Measurements from ENCODE around the gene GABRR3. TPM values are rescaled to one million over a fixed set of nuclear protein-coding genes. Genes with fewer than 3 reads are reported as not detected.

GABRR3 gene
- total RNA-seq, 6 experiments from 2014 or later = not detected

DNA sequence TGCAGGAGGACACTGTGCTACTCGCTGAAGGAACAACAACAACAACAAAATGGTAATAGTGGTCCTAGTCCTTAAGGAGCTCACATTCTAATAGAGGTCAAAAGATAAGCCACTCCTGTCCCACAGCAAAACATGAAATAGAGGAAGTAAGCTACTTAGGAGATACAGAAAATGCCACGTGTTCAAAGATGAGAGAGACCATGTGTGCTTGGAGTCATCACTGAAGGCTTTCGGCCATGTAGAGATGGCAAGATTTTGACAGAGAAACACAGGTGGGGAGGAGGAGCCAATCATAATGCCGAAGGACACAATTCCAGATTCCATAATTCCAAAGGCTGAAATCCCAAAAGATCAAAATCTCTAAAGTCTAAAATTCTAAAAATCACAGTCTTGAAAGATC is 38.1 kb downstream of the GABRR3 start:
- no peak overlapping the region for H3K4me3 Mint-ChIP-seq
- TF ChIP-seq, protein P1, sequence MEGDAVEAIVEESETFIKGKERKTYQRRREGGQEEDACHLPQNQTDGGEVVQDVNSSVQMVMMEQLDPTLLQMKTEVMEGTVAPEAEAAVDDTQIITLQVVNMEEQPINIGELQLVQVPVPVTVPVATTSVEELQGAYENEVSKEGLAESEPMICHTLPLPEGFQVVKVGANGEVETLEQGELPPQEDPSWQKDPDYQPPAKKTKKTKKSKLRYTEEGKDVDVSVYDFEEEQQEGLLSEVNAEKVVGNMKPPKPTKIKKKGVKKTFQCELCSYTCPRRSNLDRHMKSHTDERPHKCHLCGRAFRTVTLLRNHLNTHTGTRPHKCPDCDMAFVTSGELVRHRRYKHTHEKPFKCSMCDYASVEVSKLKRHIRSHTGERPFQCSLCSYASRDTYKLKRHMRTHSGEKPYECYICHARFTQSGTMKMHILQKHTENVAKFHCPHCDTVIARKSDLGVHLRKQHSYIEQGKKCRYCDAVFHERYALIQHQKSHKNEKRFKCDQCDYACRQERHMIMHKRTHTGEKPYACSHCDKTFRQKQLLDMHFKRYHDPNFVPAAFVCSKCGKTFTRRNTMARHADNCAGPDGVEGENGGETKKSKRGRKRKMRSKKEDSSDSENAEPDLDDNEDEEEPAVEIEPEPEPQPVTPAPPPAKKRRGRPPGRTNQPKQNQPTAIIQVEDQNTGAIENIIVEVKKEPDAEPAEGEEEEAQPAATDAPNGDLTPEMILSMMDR (IDR thresholded peaks at IDR 0.05) = no peak
- H3K27ac Mint-ChIP-seq = no peak overlapping the region
- no peaks in the 10 kb centered on the region for H3K36me3 Mint-ChIP-seq (ENCODE audit: low read depth)
- no peak for DNase-seq
- no peaks in the 10 kb centered on the region for H3K4me1 Mint-ChIP-seq (ENCODE audit: low read depth)
- no peaks in the 10 kb centered on the region for H3K9me3 Mint-ChIP-seq
- H3K27me3 Mint-ChIP-seq (ENCODE audit: insufficient read depth) = no peaks in the 10 kb centered on the region; the same call in 1 of the 2 replicates

DNA sequence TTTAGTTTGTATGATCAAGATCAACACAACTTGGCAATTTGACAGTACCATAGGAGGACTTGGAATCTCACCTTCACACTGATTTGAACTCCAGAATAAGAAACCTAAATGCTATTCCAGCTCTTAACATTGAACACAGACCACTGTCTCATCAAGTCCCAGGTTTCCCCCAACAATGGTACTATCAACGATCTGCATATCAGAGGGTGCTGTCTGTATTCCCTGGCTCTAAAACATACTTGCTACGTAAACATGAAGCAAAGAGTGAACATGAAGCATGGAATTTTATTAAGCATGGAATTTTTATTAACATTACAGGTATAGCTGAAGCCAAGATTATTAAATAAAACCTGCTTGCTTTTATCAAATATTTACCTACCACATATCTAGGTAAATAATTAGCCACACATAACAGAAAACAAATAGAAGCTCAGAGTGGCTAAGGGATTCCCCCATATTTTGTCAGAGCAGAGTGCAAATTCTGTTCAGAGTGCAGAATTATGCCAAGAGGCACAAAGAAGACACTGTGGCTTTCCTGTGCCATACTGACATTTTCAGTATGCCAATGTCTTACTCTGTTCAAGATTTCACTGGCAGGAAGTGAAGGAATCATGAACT is 40.7 kb downstream of the GABRR3 start:
- H3K36me3 Mint-ChIP-seq (ENCODE audit: low read depth) = no peaks in the 10 kb centered on the region
- TF ChIP-seq, protein P1 (IDR thresholded peaks at IDR 0.05) = no peak
- DNase-seq = no peak
- H3K9me3 Mint-ChIP-seq = no peaks in the 10 kb centered on the region
- no peaks in the 10 kb centered on the region for H3K4me1 Mint-ChIP-seq (ENCODE audit: low read depth)
- no peak overlapping the region for H3K27ac Mint-ChIP-seq
- peaks cover 2% of the 10 kb centered on the region for H3K27me3 Mint-ChIP-seq (ENCODE audit: insufficient read depth)
- no peak overlapping the region for H3K4me3 Mint-ChIP-seq

DNA sequence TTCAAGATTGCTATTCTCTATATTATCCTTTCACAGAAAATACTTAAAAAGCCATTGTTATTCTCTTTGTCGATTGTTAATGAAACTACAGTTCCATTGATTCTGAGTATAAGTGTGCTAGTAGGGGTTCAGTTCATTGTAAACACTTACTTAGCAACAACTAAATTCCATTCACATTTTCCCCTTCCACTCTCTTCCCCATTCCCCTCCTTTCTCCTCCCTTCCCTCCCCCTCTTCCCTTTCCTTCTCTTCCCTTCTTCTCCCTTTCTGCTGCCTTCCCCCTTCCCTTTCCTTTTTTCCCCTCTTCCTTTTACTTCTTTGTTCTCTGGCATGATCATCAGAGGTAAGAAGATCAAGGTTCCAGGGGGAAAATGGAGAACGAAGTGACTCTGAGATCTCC is 41.6 kb downstream of the GABRR3 start:
- H3K27me3 Mint-ChIP-seq (ENCODE audit: insufficient read depth) = peaks cover 2% of the 10 kb centered on the region
- TF ChIP-seq, protein P1 (IDR thresholded peaks at IDR 0.05) = no peak
- no peaks in the 10 kb centered on the region for H3K36me3 Mint-ChIP-seq (ENCODE audit: low read depth)
- H3K27ac Mint-ChIP-seq = no peak overlapping the region
- no peaks in the 10 kb centered on the region for H3K9me3 Mint-ChIP-seq
- no peak overlapping the region for H3K4me3 Mint-ChIP-seq
- no peak for DNase-seq
- H3K4me1 Mint-ChIP-seq (ENCODE audit: low read depth) = no peaks in the 10 kb centered on the region

DNA sequence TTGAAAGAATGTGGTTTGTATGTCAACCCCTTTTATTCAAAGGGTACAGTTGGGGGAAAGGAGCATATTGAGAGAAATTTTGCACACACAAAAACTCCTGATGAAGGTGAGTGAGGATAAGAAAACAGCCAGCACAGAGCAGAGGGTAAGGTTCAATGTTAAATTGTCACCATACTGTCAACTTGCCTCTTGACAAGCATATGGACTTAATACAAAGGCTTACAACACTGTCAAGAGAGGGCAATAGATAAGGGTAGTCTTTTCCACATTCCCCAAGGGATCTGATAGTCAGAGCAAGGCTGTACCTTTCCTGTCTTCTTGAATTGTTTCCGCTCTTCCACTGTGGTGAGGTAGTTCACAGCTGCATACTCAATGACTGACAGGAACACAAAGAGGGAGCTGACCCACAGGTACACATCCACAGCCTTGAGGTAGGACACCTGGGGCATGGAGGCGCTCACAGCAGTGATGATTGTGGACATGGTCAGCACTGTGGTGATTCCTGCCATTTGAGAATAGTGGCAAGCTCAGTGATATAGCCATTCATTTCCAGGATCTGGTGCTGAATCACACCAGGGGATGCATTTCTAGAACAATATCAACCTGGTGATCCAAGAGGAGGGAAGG is 42.5 kb downstream of the GABRR3 start:
- Mint-ChIP-seq H3K27ac (no peak overlapping the region), H3K4me1 (ENCODE audit: low read depth) (no peaks in the 10 kb centered on the region), H3K36me3 (ENCODE audit: low read depth) (no peaks in the 10 kb centered on the region), H3K4me3 (no peak overlapping the region), H3K9me3 (no peaks in the 10 kb centered on the region), H3K27me3 (ENCODE audit: insufficient read depth) (peaks cover 2% of the 10 kb centered on the region)
- TF ChIP-seq, protein P1 (IDR thresholded peaks at IDR 0.05) = no peak
- no peak for DNase-seq

DNA sequence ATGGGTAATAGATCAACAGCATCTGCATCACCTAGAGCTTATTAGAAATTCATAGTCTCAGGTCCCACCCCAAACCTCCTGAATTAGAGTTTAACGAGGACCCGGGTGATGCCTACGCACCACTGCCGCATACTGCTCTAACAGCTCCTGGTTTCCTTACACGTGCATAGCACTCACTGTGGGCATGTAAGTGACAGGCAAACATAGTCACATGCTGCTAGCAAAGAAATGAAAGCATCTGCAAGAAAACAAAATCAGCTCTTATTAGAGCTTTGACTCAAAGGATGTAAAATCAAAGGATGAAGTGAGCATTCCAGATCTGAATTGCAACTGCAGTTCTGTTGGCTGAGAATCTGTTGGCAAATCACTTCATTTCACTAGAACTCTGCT is 43.8 kb downstream of the GABRR3 start:
- TF ChIP-seq, protein P1 (IDR thresholded peaks at IDR 0.05) = no peak
- no peak for DNase-seq
- H3K27ac Mint-ChIP-seq = no peak overlapping the region
- H3K4me1 Mint-ChIP-seq (ENCODE audit: low read depth) = no peaks in the 10 kb centered on the region
- H3K36me3 Mint-ChIP-seq (ENCODE audit: low read depth) = no peaks in the 10 kb centered on the region
- H3K27me3 Mint-ChIP-seq (ENCODE audit: insufficient read depth) = peaks cover 2% of the 10 kb centered on the region
- no peaks in the 10 kb centered on the region for H3K9me3 Mint-ChIP-seq
- no peak overlapping the region for H3K4me3 Mint-ChIP-seq

Data from HFFc6 (cell line).